ENCODE results near the gene CES2.
"Not testable (repeated sequence)": the region's sequence is repeated elsewhere in the genome, so short reads cannot be mapped to it uniquely, and the experiment has no call there.

Gene CES2

DNA sequence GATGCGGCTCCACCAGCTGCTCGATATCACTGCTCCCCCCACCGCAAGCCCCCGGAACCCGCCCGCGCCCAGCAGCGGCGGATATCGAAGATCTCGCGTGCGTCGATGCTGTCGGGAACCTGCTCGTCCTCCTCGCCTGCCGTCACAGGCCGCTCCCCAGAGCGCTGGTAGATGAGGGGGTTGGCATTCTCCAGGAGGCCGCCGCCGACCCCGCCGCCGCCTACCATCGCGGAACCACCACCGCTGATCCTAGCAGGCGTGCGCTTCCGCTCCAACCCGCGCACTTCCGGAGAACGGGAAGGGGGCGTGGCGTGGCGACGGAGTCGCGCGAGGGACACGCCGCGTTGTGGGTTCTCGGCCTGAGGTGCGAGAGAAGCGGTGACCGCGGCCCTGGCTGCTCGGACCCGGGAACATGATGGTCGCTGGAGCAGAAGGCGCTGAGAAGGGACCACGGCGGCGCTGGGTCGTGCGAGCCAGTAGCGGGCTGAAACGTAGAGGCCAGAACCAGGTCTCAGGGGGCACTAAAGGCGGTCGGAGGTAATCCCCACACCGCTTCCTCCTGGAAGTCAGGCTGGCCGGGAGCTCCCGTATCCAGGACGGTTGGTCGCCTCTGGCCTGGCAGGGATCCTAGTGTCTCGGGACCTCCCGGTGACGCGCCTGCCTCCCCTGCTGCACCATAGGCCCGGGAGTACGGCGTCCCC, 1.0 kb upstream of the CES2 start, which contains the start of gene CIAO2B:
TSS of gene CIAO2B (minus strand) at position 265 of the 701 bp plus-strand sequence. CDS start at position 227, 38 bp downstream.
- H3K4me3 ChIP-seq (ENCODE audit: low read depth, low read length), result peak within 1 kb of the TSS; percentile 92

DNA sequence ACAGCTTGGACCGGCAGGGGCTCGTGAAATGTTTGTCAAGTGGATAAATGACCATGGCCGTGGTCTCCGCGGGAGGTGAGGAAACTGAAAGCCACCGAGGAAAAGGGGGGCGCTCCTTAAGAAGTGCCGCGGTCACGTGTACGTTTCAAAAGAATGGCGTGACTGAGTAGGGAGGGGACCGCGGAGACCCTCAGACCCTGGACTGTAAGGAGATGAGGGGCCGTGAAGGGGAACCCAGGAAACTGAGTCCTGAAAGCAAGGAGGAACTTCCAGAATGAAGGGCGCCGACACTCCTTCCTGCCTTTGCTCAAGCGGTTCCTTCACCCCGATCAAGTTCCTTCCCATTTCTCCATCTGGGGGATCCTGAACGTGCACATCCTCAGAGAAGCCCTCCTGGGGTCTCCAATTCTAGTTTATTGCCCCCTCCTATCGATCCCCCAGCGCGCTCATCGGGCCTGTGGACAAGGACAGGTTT, 440 bp upstream of the CES2 start:
- H3K4me3 ChIP-seq (ENCODE audit: low read depth, low read length), result peak overlapping the region; percentile 92

DNA sequence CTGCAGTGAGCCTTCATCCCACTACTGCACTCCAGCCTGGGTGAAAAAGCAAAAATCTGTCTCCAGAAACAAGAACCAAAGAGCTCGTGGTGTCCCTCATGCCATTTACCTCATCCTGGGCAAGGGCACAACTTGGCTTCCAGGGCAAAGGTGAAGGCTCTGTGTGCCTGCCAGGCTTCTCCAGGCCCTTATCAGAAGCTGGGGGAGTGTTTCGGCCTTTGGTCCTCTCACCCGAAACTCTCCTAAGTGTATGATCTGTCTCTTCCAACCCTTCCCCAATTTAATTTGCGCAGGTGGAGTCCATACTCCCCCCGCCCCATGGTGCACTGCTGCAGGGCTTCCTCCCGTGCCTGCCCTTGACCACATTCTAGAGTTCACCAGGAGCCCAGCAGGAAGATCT, 1.1 kb downstream of the CES2 start:
- H3K4me3 ChIP-seq (ENCODE audit: low read depth, low read length), result no peak overlapping the region

DNA sequence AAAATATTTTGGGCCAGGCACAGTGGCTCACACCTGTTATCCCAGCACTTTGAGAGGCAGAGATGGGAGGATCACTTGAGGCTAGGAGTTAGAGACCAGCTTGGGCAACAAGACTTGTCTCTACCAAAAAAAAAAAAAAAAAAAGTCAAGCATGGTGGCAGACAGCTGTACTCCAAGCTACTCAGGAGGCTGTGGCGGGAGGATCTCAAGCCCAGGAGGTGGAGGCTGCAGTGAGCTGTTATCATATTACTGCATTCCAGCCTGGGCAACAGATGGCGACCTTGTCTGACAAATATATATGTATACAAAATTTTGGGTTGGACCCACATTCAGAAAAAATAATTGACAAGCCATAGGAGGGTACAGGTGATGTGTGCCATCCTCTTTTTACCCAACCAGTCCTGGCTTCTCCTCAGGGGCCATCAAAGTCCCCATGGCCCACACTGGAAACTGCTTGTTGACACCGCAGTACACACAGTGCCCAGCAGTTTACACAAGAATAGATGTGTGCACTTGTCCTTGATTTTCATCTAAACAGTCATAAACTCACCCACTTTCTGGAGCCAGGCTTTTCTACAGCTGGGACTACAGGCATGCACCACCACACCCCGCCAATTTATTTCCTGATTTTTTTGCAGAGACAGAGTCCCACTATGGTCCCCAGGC, 1.7 kb downstream of the CES2 start:
- no peak overlapping the region for H3K4me3 ChIP-seq (ENCODE audit: low read depth, low read length)

- H3K4me3 ChIP-seq (ENCODE audit: low read depth, low read length), result no peak overlapping the region
Measured at GRCh38 chr16:66937725-66938337, 2.5 kb downstream of the CES2 start.

- H3K4me3 ChIP-seq (ENCODE audit: low read depth, low read length), result no peak overlapping the region
Measured at GRCh38 chr16:66939366-66939765, 4.0 kb downstream of the CES2 start.

- no peak overlapping the region for H3K4me3 ChIP-seq (ENCODE audit: low read depth, low read length)
Measured at GRCh38 chr16:66940236-66940635, 4.9 kb downstream of the CES2 start.

DNA sequence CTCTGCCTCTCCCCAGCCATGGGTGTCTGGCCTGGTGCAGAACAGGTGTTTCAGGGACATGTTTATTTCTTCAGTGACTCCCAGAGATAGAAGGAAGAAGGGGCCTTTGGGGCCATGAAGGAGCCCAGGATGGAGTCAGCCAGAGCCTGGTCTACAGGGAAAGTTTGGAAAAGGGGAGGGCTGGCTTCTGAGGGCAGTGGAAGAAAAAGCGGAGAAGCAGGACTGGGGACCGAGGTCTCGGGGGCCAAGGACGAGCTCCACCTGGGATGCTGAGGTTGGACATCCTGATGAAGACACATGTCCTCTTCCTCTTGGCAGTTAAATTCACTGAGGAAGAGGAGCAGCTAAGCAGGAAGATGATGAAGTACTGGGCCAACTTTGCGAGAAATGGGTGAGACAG, 7.7 kb downstream of the CES2 start:
- H3K4me3 ChIP-seq (ENCODE audit: low read depth, low read length), result no peak overlapping the region

GRCh38 chr16:66943426-66944053, 8.2 kb downstream of the CES2 start:
- no peak overlapping the region for H3K4me3 ChIP-seq (ENCODE audit: low read depth, low read length)

DNA sequence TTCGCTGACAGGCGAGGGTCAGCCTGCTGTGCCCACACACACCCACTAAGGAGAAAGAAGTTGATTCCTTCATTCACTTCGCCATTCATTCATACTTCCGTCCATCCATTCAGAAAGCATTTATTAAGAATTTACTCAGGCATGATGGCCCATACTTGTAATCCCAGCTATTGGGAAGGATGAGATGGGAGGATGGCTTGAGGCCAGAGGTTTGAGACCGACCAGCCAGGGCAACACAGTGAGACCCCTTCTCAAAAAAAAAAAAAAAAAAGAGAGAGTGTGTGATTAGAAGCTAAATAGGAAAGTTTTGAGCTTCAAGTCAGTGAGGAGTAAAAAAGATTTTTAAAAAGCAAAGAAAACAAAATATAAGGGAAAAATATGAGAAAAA, 8.7 kb downstream of the CES2 start:
- H3K4me3 ChIP-seq (ENCODE audit: low read depth, low read length), result no peak overlapping the region

- H3K4me3 ChIP-seq (ENCODE audit: low read depth, low read length), result not testable (repeated sequence)
Measured at GRCh38 chr16:66944971-66945370, 9.7 kb downstream of the CES2 start.

- no peak overlapping the region for H3K4me3 ChIP-seq (ENCODE audit: low read depth, low read length)
Measured at GRCh38 chr16:66945939-66946338, 10.6 kb downstream of the CES2 start.

GRCh38 chr16:66946541-66946940, 11.2 kb downstream of the CES2 start:
- H3K4me3 ChIP-seq (ENCODE audit: low read depth, low read length), result no peak overlapping the region

DNA sequence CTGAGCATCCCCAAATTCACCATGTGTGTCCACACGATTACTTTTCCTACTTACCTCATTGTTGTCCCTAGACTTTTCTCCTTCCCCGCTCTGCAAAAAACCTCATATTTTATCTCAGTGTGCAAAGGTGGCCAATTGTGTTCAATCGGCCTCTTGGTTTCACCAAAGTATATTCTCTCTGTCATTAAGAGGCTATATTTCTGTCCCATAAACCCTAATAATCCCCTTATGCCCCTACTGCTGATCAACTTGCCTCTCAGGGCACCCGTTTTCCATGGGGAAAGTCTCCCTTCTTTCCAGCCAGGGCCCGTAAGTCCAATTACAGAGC, 11.6 kb downstream of the CES2 start:
- no peak overlapping the region for H3K4me3 ChIP-seq (ENCODE audit: low read depth, low read length)

- H3K4me3 ChIP-seq (ENCODE audit: low read depth, low read length), result no peak overlapping the region
Measured at GRCh38 chr16:66947302-66948065, 12.2 kb downstream of the CES2 start.

GRCh38 chr16:66948134-66948836, 13.0 kb downstream of the CES2 start:
- no peak overlapping the region for H3K4me3 ChIP-seq (ENCODE audit: low read depth, low read length)

- H3K4me3 ChIP-seq (ENCODE audit: low read depth, low read length), result no peak overlapping the region
Measured at GRCh38 chr16:66948837-66949225, 13.5 kb downstream of the CES2 start.

- no peak overlapping the region for H3K4me3 ChIP-seq (ENCODE audit: low read depth, low read length)
Measured at GRCh38 chr16:66949472-66949871, 14.2 kb downstream of the CES2 start.

- no peak overlapping the region for H3K4me3 ChIP-seq (ENCODE audit: low read depth, low read length)
Measured at GRCh38 chr16:66950437-66950836, 15.1 kb downstream of the CES2 start.
